Thyroid gland (tissue), 4 donors: Measurements from ENCODE around the gene DAPK1. TPM values are rescaled to one million over a fixed set of nuclear protein-coding genes. Genes with fewer than 3 reads are reported as not detected.

Experiments used
- DNase-seq, 2 donors: peaks; one replicate each; pipeline ENCODE4 v3.0.0-alpha.2; 2019
- H3K27ac ChIP-seq, 3 donors: fragments of 200-600 bp; sonication (generic); 1 replicate in 2 of 3; 2 replicates in 1 of 3; pipeline ENCODE4 v1.5.1; 2016 to 2019; ENCODE audit warnings: mild to moderate bottlenecking in 1 of 3, moderate library complexity in 1 of 3
- H3K27me3 ChIP-seq: fragments of 200-600 bp; sonication (generic); one replicate; pipeline ENCODE4 v1.5.1; 2019
- H3K36me3 ChIP-seq, 2 donors: fragments of 200-600 bp; sonication (generic); one replicate each; pipeline ENCODE4 v1.5.1; 2016 to 2019
- H3K4me1 ChIP-seq, 2 donors: fragments of 200-600 bp; sonication (generic); one replicate each; pipeline ENCODE4 v1.5.1; 2017 to 2019
- H3K4me3 ChIP-seq, 3 donors: fragments of 200-600 bp; sonication (generic); replicated peaks in 1 of 3; 1 replicate in 2 of 3; 2 replicates in 1 of 3; pipeline ENCODE4 v1.5.1; 2016; ENCODE audit warnings: mild to moderate bottlenecking in 1 of 3
- H3K9me3 ChIP-seq: fragments of 200-600 bp; sonication (generic); one replicate; pipeline ENCODE4 v1.5.1; 2017
- CTCF ChIP-seq, 6 experiments: fragments of 200-600 bp in 3 of 6; fragments of 450-650 bp in 3 of 6; sonication (generic) in 3 of 6; IDR thresholded peaks; one replicate each; pipeline ENCODE4 v1.5.1; 2016 to 2019; ENCODE audit warnings: antibody characterized with exemption in 6 of 6, mild to moderate bottlenecking in 2 of 6, inconsistent platforms in 1 of 6, moderate library complexity in 1 of 6
- POLR2A ChIP-seq, 2 donors: fragments of 450-650 bp; IDR thresholded peaks; one replicate each; pipeline ENCODE4 v1.6.1; 2017; ENCODE audit warnings: antibody characterized with exemption in 2 of 2, mild to moderate bottlenecking in 2 of 2, moderate library complexity in 1 of 2
- WGBS, 2 donors: methylation state at CpG; one replicate each; pipeline ENCODE4 v1.1.5; 2017; 5-methylcytosine and 5-hydroxymethylcytosine counted together
- intact Hi-C: fragments of 100-400 bp; cut with DNase I; formaldehyde crosslinking; loops from one replicate; pipeline ENCODE4 v1.15.1; 2023
- total RNA-seq, 4 donors: library from RNA; depleted of rRNA; stranded (reverse); fragments of >200 nt; gene quantifications; one replicate each; pipeline ENCODE4 v1.2.3, GENCODE V29; 2016

The DAPK1 gene
- total RNA-seq, 4 donors from 2014 or later = 32.0 to 76.2 (median 38.2) TPM

GRCh38 chr9:87711857-87712800 is 214.5 kb downstream of the DAPK1 start:
- Histone ChIP-seq H3K27me3 (no peaks in the 10 kb centered on the region), H3K27ac (peak overlapping the region in 2 of 3 donors; percentile 13 to 41), H3K4me3 (no peak overlapping the region), H3K4me1 (peaks cover 10 to 17% of the 10 kb centered on the region in 2 donors), H3K9me3 (no peaks in the 10 kb centered on the region), H3K36me3 (peaks cover 3 to 6% of the 10 kb centered on the region in 2 donors)
- DNase-seq = peak; percentile 71 to 75
- 79 to 83% methylated on average over 9 of the region's 9 CpGs for WGBS, 2 donors
- intact Hi-C loops = no loop called here
- TF ChIP-seq POLR2A (IDR thresholded peaks at IDR 0.05) (no peak), CTCF (IDR thresholded peaks at IDR 0.05) (no peak)

DNA sequence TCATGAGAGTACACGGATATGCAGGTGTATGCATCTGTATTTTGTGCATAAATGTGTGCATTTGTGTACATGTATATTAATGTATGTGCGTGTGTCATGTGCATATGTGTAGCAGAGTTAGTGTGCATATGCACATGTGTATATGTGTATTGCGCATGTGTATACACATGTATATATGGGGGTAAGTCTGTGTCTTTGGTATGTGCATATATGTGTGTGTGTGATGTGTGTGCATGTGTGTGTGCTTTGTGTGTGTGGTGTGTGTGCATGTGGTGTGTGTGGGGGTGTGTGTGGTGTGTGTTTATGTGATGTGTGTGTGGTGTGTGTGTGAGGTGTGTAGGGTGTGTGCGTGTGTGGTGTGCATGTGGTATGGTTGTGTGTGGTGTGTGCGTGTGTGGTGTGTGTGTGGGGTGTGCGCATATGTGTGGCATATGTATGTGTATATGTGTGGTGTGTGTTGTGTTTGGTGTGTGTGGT is 215.2 kb downstream of the DAPK1 start:
- no peak for DNase-seq
- TF ChIP-seq POLR2A (IDR thresholded peaks at IDR 0.05) (no peak), CTCF (IDR thresholded peaks at IDR 0.05) (no peak)
- Histone ChIP-seq H3K4me3 (no peak overlapping the region), H3K36me3 (peaks cover 0 to 3% of the 10 kb centered on the region in 2 donors), H3K27me3 (no peaks in the 10 kb centered on the region), H3K9me3 (no peaks in the 10 kb centered on the region), H3K27ac (no peak overlapping the region), H3K4me1 (peaks cover 10 to 17% of the 10 kb centered on the region in 2 donors)
- intact Hi-C loops = no loop called here
- 96 to 99% methylated on average over 6 of the region's 6 CpGs for WGBS, 2 donors

DNA sequence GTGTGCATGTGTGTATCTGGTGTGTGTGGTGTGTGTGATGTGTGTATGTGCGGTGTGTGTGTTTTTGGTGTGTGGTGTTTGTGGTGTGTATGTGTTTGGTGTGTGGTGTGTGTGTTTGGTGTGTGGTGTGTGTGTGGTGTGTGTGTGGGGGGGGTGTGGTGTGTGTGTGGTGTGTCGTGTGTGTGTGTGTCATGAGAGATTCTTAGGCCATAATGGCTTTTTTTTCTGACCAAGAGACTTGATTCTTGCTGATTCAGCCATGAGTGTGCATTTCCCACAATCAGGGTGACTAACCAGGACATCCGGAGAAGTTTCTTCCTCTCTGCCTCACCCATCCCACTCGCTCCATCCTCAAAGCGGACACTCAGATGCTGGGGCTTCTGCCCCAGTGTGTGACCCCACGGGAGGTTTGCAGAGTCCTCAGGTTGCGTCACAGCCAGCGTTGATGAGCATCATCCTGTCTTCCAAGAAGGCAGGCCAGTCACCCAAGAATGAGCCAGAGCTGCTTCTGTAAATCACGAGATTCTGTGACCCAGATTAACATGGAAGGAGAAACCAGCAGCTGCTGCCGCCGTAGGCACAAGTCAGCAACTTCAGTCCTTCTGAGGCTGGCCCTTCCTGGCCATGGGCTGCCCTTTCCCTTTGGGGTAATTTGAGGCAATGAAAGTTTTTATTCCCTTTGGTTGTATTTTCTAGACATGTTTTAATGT is 215.8 kb downstream of the DAPK1 start:
- Histone ChIP-seq H3K9me3 (no peaks in the 10 kb centered on the region), H3K36me3 (no peaks in the 10 kb centered on the region), H3K4me3 (no peak overlapping the region), H3K4me1 (peaks cover 10 to 17% of the 10 kb centered on the region in 2 donors), H3K27me3 (no peaks in the 10 kb centered on the region), H3K27ac (peak overlapping the region in 2 of 3 donors; percentile 17 to 58)
- WGBS, 2 donors = 46 to 66% methylated on average over 11 of the region's 11 CpGs
- DNase-seq = peak; percentile 46 to 56
- TF ChIP-seq CTCF (IDR thresholded peaks at IDR 0.05) (no peak), POLR2A (IDR thresholded peaks at IDR 0.05) (no peak)
- intact Hi-C loops = no loop called here

DNA sequence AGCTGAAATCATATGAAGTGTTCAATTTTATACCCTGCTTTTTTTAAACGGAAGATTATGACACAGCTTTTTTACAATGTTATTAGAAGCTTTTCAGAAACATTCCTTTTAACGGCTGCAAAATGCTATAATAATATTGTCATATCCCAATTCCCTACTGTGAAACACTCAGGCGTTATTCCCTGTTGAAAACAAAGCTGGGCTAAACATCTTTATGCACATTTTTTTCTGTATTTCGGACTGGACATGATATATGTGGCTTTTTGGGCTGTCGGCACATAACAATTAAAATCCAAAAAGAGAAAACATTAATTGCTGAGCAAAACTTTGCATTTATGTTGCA is 216.3 kb downstream of the DAPK1 start:
- Histone ChIP-seq H3K9me3 (no peaks in the 10 kb centered on the region), H3K4me1 (peaks cover 10 to 17% of the 10 kb centered on the region in 2 donors), H3K4me3 (no peak overlapping the region), H3K27ac (peak overlapping the region in 2 of 3 donors; percentile 17 to 58), H3K27me3 (no peaks in the 10 kb centered on the region), H3K36me3 (no peaks in the 10 kb centered on the region)
- 66 to 70% methylated on average over 5 of the region's 5 CpGs for WGBS, 2 donors
- intact Hi-C loops = no loop called here
- no peak for TF ChIP-seq POLR2A (IDR thresholded peaks at IDR 0.05)
- TF ChIP-seq CTCF (IDR thresholded peaks at IDR 0.05) = no peak
- no peak for DNase-seq
